Right atrium auricular region (tissue), 2 donors: ENCODE results near the gene ACBD6. TPM values are rescaled to one million over a fixed set of nuclear protein-coding genes. Genes with fewer than 3 reads are reported as not detected.

Source experiments
- DNase-seq: peaks from one replicate; pipeline ENCODE4 v3.0.0-alpha.2; 2019; ENCODE audit warnings: low spot score
- H3K27ac ChIP-seq, 2 donors: fragments of 200-600 bp; sonication (generic); 1 replicate in 1 of 2; 2 replicates in 1 of 2; pipeline ENCODE4 v1.5.1; 2016 to 2019
- H3K27me3 ChIP-seq, 2 donors: fragments of 200-600 bp; sonication (generic); one replicate each; pipeline versions ENCODE4 v1.5.1 to v1.6.0; 2017 to 2019
- H3K36me3 ChIP-seq: fragments of 200-600 bp; sonication (generic); one replicate; pipeline ENCODE4 v1.5.1; 2016
- H3K4me1 ChIP-seq, 2 donors: fragments of 200-600 bp; sonication (generic); one replicate each; pipeline versions ENCODE4 v1.5.1 to v1.6.0; 2017 to 2019
- H3K4me3 ChIP-seq, 2 donors: fragments of 200-600 bp; sonication (generic); 1 replicate in 1 of 2; 2 replicates in 1 of 2; pipeline ENCODE4 v1.5.1; 2017 to 2019; ENCODE audit warnings: mild to moderate bottlenecking in 1 of 2, moderate library complexity in 1 of 2
- H3K9me3 ChIP-seq, 2 donors: fragments of 200-600 bp; sonication (generic); one replicate each; pipeline ENCODE4 v1.5.1; 2019
- CTCF ChIP-seq, 2 donors: fragments of 200-600 bp; sonication (generic); IDR thresholded peaks; one replicate each; pipeline ENCODE4 v1.5.1; 2019; ENCODE audit warnings: antibody characterized with exemption in 2 of 2
- total RNA-seq, 2 donors: library from RNA; depleted of rRNA; stranded (reverse); fragments of >200 nt; gene quantifications; one replicate each; pipeline ENCODE4 v1.1.0, GENCODE V29; 2016

Gene ACBD6
- total RNA-seq, 2 donors from 2014 or later: 24.0 to 29.0 TPM

- Histone ChIP-seq H3K4me1 (peaks cover 0 to 16% of the 10 kb centered on the region in 2 donors), H3K4me3 (no peak overlapping the region), H3K36me3 (no peaks in the 10 kb centered on the region), H3K27me3 (no peaks in the 10 kb centered on the region), H3K9me3 (no peaks in the 10 kb centered on the region), H3K27ac (no peak overlapping the region)
- TF ChIP-seq CTCF (IDR thresholded peaks at IDR 0.05): no peak
- DNase-seq: no peak
These were observed 191.2 kb downstream of the ACBD6 start for GRCh38 chr1:180311011-180311730.

- Histone ChIP-seq H3K36me3 (no peaks in the 10 kb centered on the region), H3K27me3 (no peaks in the 10 kb centered on the region), H3K4me1 (peaks cover 0 to 8% of the 10 kb centered on the region in 2 donors), H3K9me3 (no peaks in the 10 kb centered on the region), H3K4me3 (no peak overlapping the region), H3K27ac (no peak overlapping the region)
- TF ChIP-seq CTCF (IDR thresholded peaks at IDR 0.05): no peak
- no peak for DNase-seq
These were observed 192.3 kb downstream of the ACBD6 start for GRCh38 chr1:180310095-180310494.

- Histone ChIP-seq H3K9me3 (no peaks in the 10 kb centered on the region), H3K36me3 (no peaks in the 10 kb centered on the region), H3K27ac (no peak overlapping the region), H3K27me3 (no peaks in the 10 kb centered on the region), H3K4me1 (peaks cover 0 to 8% of the 10 kb centered on the region in 2 donors), H3K4me3 (no peak overlapping the region)
- no peak for DNase-seq
- TF ChIP-seq CTCF (IDR thresholded peaks at IDR 0.05): no peak
These were observed 193.0 kb downstream of the ACBD6 start for GRCh38 chr1:180309338-180309737.

GRCh38 chr1:180301135-180301742, 201.1 kb downstream of the ACBD6 start:
- H3K4me3 ChIP-seq: no peak overlapping the region
- no peaks in the 10 kb centered on the region for H3K36me3 ChIP-seq
- DNase-seq: no peak
- no peak overlapping the region for H3K27ac ChIP-seq
- H3K9me3 ChIP-seq: no peaks in the 10 kb centered on the region
- TF ChIP-seq CTCF (IDR thresholded peaks at IDR 0.05): no peak
- no peaks in the 10 kb centered on the region for H3K27me3 ChIP-seq
- H3K4me1 ChIP-seq: no peaks in the 10 kb centered on the region

- no peak for TF ChIP-seq CTCF (IDR thresholded peaks at IDR 0.05)
- no peaks in the 10 kb centered on the region for H3K27me3 ChIP-seq
- no peaks in the 10 kb centered on the region for H3K9me3 ChIP-seq
- no peak overlapping the region for H3K27ac ChIP-seq
- no peaks in the 10 kb centered on the region for H3K36me3 ChIP-seq
- no peaks in the 10 kb centered on the region for H3K4me1 ChIP-seq
- no peak for DNase-seq
- H3K4me3 ChIP-seq: no peak overlapping the region
These were observed 202.7 kb downstream of the ACBD6 start for GRCh38 chr1:180299479-180300221.
